Measurements from ENCODE around the gene CDH10.

Gene CDH10

DNA sequence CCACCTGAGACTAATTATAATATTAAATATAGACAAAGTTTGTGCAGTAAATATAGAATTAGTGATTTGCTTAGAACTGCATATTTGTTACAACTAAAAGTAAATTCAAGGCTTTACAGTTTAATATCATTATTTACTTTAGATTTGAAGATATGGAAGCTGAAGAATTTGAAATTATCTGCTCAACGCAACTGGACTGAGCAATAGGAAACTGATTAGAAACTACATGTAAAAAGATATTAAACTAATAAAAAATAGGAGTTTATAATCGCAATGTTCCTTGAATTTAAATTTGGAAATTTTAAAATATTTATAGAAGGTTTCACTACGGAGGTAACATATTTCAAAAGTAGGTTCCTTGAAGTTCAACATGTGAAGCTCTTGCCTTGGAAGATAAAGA is 55.2 kb downstream of the CDH10 start:
- Histone ChIP-seq H3K9me3 (ENCODE audit: insufficient read depth, low read depth, low read length) (no peaks in the 10 kb centered on the region), H3K4me2 (ENCODE audit: low read depth, low read length, poor library complexity, severe bottlenecking) (no peak overlapping the region), H3K79me2 (ENCODE audit: insufficient read depth, low read length) (no peaks in the 10 kb centered on the region), H3K27me3 (ENCODE audit: insufficient read depth, low read length, poor library complexity, severe bottlenecking) (no peaks in the 10 kb centered on the region), H4K20me1 (ENCODE audit: insufficient read depth, low read length, poor library complexity, severe bottlenecking) (no peaks in the 10 kb centered on the region), H3K4me3 (ENCODE audit: low read length, poor library complexity, severe bottlenecking) (no peak overlapping the region), H2AFZ (ENCODE audit: low read length) (no peak overlapping the region), H3K36me3 (ENCODE audit: insufficient read depth, low read length) (no peaks in the 10 kb centered on the region), H3K4me1 (ENCODE audit: insufficient read depth, low read length, poor library complexity, severe bottlenecking) (no peaks in the 10 kb centered on the region), H3K9me2 (replicated peaks; ENCODE audit: low read depth, low read length) (no peaks in the 10 kb centered on the region), H3K9ac (ENCODE audit: low read depth, low read length, poor library complexity, severe bottlenecking) (no peak overlapping the region), H3F3A (ENCODE audit: low read depth) (no peaks in the 10 kb centered on the region)
- TF ChIP-seq EZH2phosphoT487 (IDR thresholded peaks at IDR 0.05; ENCODE audit: borderline replicate concordance): no peak
- TF ChIP-seq, protein P1, sequence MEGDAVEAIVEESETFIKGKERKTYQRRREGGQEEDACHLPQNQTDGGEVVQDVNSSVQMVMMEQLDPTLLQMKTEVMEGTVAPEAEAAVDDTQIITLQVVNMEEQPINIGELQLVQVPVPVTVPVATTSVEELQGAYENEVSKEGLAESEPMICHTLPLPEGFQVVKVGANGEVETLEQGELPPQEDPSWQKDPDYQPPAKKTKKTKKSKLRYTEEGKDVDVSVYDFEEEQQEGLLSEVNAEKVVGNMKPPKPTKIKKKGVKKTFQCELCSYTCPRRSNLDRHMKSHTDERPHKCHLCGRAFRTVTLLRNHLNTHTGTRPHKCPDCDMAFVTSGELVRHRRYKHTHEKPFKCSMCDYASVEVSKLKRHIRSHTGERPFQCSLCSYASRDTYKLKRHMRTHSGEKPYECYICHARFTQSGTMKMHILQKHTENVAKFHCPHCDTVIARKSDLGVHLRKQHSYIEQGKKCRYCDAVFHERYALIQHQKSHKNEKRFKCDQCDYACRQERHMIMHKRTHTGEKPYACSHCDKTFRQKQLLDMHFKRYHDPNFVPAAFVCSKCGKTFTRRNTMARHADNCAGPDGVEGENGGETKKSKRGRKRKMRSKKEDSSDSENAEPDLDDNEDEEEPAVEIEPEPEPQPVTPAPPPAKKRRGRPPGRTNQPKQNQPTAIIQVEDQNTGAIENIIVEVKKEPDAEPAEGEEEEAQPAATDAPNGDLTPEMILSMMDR (conservative IDR thresholded peaks at IDR 0.05; ENCODE audit: low read length): no peak

DNA sequence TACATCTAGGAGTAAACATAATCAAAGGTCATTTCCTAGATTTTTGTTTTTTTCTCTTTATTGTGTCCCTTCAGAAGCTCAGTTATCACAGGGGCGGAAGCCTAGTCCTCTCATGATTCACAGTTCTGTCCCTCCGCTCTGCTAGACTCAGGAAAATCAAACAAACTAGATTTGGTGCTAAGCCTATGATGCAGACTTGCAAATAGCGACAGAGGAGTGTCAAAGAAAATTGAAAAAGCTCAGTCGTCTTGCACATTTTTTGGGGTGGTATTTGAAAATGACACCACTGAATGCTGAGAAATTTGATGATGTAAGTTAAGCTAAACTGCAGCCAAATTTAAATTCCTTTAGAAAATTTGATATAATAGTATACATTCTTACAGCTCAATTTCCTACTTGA is 59.0 kb downstream of the CDH10 start:
- no peak overlapping the region for H2AFZ ChIP-seq (ENCODE audit: low read length)
- H3K4me1 ChIP-seq (ENCODE audit: insufficient read depth, low read length, poor library complexity, severe bottlenecking): no peaks in the 10 kb centered on the region
- no peak overlapping the region for H3K4me2 ChIP-seq (ENCODE audit: low read depth, low read length, poor library complexity, severe bottlenecking)
- no peaks in the 10 kb centered on the region for H4K20me1 ChIP-seq (ENCODE audit: insufficient read depth, low read length, poor library complexity, severe bottlenecking)
- no peaks in the 10 kb centered on the region for H3K9me2 ChIP-seq (replicated peaks; ENCODE audit: low read depth, low read length)
- H3K9me3 ChIP-seq (ENCODE audit: insufficient read depth, low read depth, low read length): no peaks in the 10 kb centered on the region
- H3F3A ChIP-seq (ENCODE audit: low read depth): no peaks in the 10 kb centered on the region
- H3K36me3 ChIP-seq (ENCODE audit: insufficient read depth, low read length): no peaks in the 10 kb centered on the region
- no peak overlapping the region for H3K4me3 ChIP-seq (ENCODE audit: low read length, poor library complexity, severe bottlenecking)
- TF ChIP-seq EZH2phosphoT487 (IDR thresholded peaks at IDR 0.05; ENCODE audit: borderline replicate concordance): no peak
- TF ChIP-seq, protein P1 (conservative IDR thresholded peaks at IDR 0.05; ENCODE audit: low read length): no peak
- no peaks in the 10 kb centered on the region for H3K79me2 ChIP-seq (ENCODE audit: insufficient read depth, low read length)
- H3K27me3 ChIP-seq (ENCODE audit: insufficient read depth, low read length, poor library complexity, severe bottlenecking): no peaks in the 10 kb centered on the region
- no peak overlapping the region for H3K9ac ChIP-seq (ENCODE audit: low read depth, low read length, poor library complexity, severe bottlenecking)

DNA sequence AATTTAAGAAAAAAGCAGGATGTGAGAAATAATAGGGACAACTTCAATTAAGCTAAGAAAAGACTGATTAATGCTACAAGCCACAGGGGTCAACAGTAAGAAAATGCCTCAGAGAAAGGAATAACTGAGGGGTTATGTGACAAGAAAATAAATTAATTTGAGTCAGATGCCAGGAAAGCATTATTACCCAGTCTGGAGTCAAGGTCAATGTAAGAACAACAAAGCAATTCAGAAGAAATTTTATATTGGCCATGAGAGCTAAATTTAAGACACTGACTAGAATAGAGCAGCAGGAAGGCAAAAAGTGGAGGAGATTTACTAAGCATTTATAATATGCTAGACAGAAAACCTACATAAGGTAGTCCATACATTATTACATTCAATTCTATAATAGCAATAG is 73.5 kb downstream of the CDH10 start:
- H3K79me2 ChIP-seq (ENCODE audit: insufficient read depth, low read length): no peaks in the 10 kb centered on the region
- no peak overlapping the region for H3K9ac ChIP-seq (ENCODE audit: low read depth, low read length, poor library complexity, severe bottlenecking)
- no peaks in the 10 kb centered on the region for H3F3A ChIP-seq (ENCODE audit: low read depth)
- TF ChIP-seq, protein P1 (conservative IDR thresholded peaks at IDR 0.05; ENCODE audit: low read length): no peak
- no peak for TF ChIP-seq EZH2phosphoT487 (IDR thresholded peaks at IDR 0.05; ENCODE audit: borderline replicate concordance)
- no peaks in the 10 kb centered on the region for H3K36me3 ChIP-seq (ENCODE audit: insufficient read depth, low read length)
- no peaks in the 10 kb centered on the region for H3K9me3 ChIP-seq (ENCODE audit: insufficient read depth, low read depth, low read length)
- H4K20me1 ChIP-seq (ENCODE audit: insufficient read depth, low read length, poor library complexity, severe bottlenecking): no peaks in the 10 kb centered on the region
- no peaks in the 10 kb centered on the region for H3K9me2 ChIP-seq (replicated peaks; ENCODE audit: low read depth, low read length)
- no peaks in the 10 kb centered on the region for H3K4me1 ChIP-seq (ENCODE audit: insufficient read depth, low read length, poor library complexity, severe bottlenecking)
- no peak overlapping the region for H3K4me2 ChIP-seq (ENCODE audit: low read depth, low read length, poor library complexity, severe bottlenecking)
- no peak overlapping the region for H3K4me3 ChIP-seq (ENCODE audit: low read length, poor library complexity, severe bottlenecking)
- H3K27me3 ChIP-seq (ENCODE audit: insufficient read depth, low read length, poor library complexity, severe bottlenecking): no peaks in the 10 kb centered on the region
- no peak overlapping the region for H2AFZ ChIP-seq (ENCODE audit: low read length)
